Uterus (tissue), 4 donors: ENCODE results near the gene SLC8A2. TPM values are rescaled to one million over a fixed set of nuclear protein-coding genes. Genes with fewer than 3 reads are reported as not detected.

Experiments
- DNase-seq, 2 donors: peaks; one replicate each; pipeline ENCODE4 v3.0.0-alpha.2; 2019 to 2020
- H3K27ac ChIP-seq, 2 donors: fragments of 200-600 bp; sonication (generic); 1 replicate in 1 of 2; 2 replicates in 1 of 2; pipeline ENCODE4 v1.5.1; 2016 to 2018
- H3K27me3 ChIP-seq, 2 donors: fragments of 200-600 bp; sonication (generic); one replicate each; pipeline ENCODE4 v1.5.1; 2018 to 2019; ENCODE audit warnings: control low read depth in 1 of 2
- H3K36me3 ChIP-seq, 2 donors: fragments of 200-600 bp; sonication (generic); one replicate each; pipeline ENCODE4 v1.5.1; 2019; ENCODE audit warnings: control low read depth in 1 of 2
- H3K4me1 ChIP-seq, 2 donors: fragments of 200-600 bp; sonication (generic); one replicate each; pipeline ENCODE4 v1.5.1; 2018 to 2019; ENCODE audit warnings: control low read depth in 1 of 2
- H3K4me3 ChIP-seq, 2 donors: fragments of 200-600 bp; sonication (generic); 1 replicate in 1 of 2; 2 replicates in 1 of 2; pipeline ENCODE4 v1.5.1; 2018 to 2019; ENCODE audit warnings: mild to moderate bottlenecking in 1 of 2
- H3K9me3 ChIP-seq, 2 donors: fragments of 200-600 bp; sonication (generic); one replicate each; pipeline ENCODE4 v1.5.1; 2019; ENCODE audit warnings: control low read depth in 1 of 2
- CTCF ChIP-seq, 4 experiments: fragments of 200-600 bp in 2 of 4; fragments of 450-650 bp in 2 of 4; sonication (generic) in 2 of 4; IDR thresholded peaks; one replicate each; pipeline ENCODE4 v1.5.1; 2016 to 2019; ENCODE audit warnings: antibody characterized with exemption in 4 of 4, mild to moderate bottlenecking in 2 of 4, moderate library complexity in 1 of 4
- POLR2A ChIP-seq, 2 donors: fragments of 450-650 bp; IDR thresholded peaks; one replicate each; pipeline ENCODE4 v1.6.1; 2016; ENCODE audit warnings: antibody characterized with exemption in 2 of 2, mild to moderate bottlenecking in 1 of 2, moderate library complexity in 1 of 2
- intact Hi-C: fragments of 100-400 bp; cut with DNase I; formaldehyde crosslinking; loops from one replicate; pipeline ENCODE4 v1.15.1; 2023; ENCODE audit warnings: low total_unique reads
- total RNA-seq, 4 donors: library from RNA; depleted of rRNA in 3 of 4; stranded (reverse); fragments of >200 nt in 3 of 4; gene quantifications; one replicate each; pipeline versions ENCODE4 v1.1.0 to v1.2.4, GENCODE V29; 2014 to 2023
- donor health status: DM: yes; HTN: yes; CAD: no.

SLC8A2 gene
- total RNA-seq, 4 donors from 2014 or later: 3.4 to 17.8 (median 11.0) TPM

DNA sequence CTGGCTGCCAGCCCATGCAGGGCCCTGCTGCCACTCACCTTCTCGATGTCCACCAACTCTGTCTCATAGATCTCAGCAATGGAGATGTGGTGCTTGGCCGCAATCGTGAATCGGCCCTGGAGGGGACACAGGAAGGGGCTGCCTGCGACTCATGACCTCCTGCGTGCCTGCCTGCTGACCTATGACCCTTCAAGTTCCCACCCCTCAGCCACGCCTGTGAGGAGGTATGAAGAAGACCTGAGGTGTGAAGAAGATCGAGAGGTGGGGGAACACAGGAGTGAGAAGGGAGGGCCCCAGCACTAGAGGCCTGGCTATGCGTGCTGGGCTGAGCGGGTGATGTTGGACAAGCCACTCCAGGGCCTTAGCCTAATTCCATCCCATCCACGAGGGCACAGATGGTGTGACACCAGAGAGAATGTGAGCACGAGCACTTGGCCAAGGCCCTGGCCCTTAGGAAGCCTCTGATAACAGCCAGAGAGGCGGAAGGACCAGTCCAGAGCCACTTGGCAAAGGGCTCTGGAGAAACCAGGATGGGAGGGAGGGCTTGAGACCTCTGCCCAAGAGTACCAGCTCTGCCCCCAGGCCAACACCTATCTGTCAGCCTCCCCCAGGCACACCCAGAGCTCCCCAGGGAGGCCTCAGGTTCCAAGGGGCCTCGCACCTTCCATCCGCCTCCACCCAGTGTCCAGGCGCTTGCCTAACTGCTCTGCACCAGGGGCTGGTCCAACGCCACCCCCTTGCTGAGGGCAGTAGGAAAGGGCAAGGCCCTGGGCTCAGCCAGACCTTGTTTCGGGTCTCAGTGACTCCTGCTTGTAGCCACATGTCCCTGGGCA is 21.9 kb upstream of the SLC8A2 start:
- Histone ChIP-seq H3K27me3 (no peaks in the 10 kb centered on the region), H3K27ac (no peak overlapping the region), H3K36me3 (no peaks in the 10 kb centered on the region), H3K4me1 (peaks cover 0 to 9% of the 10 kb centered on the region in 2 donors), H3K9me3 (no peaks in the 10 kb centered on the region), H3K4me3 (no peak overlapping the region)
- DNase-seq: no peak
- TF ChIP-seq CTCF (IDR thresholded peaks at IDR 0.05) (no peak), POLR2A (IDR thresholded peaks at IDR 0.05) (no peak)
- intact Hi-C loops: no loop called here

DNA sequence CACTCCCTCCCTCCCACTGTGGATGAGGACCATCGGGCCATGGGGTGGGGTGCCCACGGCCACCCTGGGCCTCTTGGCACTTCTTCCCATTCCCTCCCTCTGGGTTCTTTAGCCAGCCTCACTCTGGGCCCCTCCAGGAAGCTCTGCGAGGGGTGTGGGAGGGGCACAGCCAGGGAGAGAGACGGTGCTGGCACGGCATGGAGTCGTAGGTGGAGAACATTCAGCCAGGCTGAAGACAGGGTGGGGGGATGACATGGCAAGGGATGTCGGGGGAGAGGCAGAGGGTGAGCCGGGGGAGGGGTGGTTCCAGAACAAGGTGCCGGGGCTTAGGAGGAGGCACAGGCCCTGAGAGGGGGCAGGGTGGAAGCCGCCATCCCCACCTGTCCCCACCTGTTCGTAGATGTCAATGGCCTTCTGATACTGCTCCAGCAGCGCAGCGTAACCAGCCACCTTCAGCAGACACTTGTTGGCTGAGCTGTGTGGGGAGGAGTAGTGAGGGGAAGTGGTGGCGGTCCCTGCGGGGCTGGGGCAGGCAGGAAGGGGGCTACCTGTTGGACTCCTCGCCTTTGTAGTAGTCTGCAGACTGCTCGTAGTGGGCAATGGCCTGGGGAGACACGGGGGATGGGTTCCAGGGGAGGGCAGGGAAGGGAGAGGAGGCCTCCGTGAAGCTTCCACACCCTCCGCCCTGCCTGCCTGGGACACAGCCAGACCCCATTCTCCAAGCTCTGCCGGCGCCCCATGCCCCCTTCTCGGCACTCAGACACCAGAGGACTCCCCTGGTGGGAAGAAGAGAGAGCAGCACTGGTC is 21.1 kb upstream of the SLC8A2 start:
- no peak overlapping the region for H3K27ac ChIP-seq
- H3K4me3 ChIP-seq: no peak overlapping the region
- no peaks in the 10 kb centered on the region for H3K27me3 ChIP-seq
- TF ChIP-seq POLR2A (IDR thresholded peaks at IDR 0.05): no peak
- TF ChIP-seq CTCF (IDR thresholded peaks at IDR 0.05): no peak
- H3K4me1 ChIP-seq: peaks cover 0 to 9% of the 10 kb centered on the region in 2 donors
- intact Hi-C loops: no loop called here
- no peaks in the 10 kb centered on the region for H3K9me3 ChIP-seq
- no peaks in the 10 kb centered on the region for H3K36me3 ChIP-seq
- DNase-seq: no peak

- H3K36me3 ChIP-seq: no peaks in the 10 kb centered on the region
Observed at GRCh38 chr19:47492137-47492533, 20.4 kb upstream of the SLC8A2 start.

GRCh38 chr19:47491358-47492136 is 19.9 kb upstream of the SLC8A2 start:
- Histone ChIP-seq H3K9me3 (no peaks in the 10 kb centered on the region), H3K36me3 (no peaks in the 10 kb centered on the region), H3K4me1 (peaks cover 0 to 6% of the 10 kb centered on the region in 2 donors), H3K27ac (no peak overlapping the region), H3K4me3 (no peak overlapping the region), H3K27me3 (no peaks in the 10 kb centered on the region)
- no peak for TF ChIP-seq CTCF (IDR thresholded peaks at IDR 0.05)
- no peak for TF ChIP-seq POLR2A (IDR thresholded peaks at IDR 0.05)
- no peak for DNase-seq
- intact Hi-C loops: no loop called here

More at GRCh38 chr19:47492137-47492533, 20.4 kb upstream of the SLC8A2 start:
- Histone ChIP-seq H3K9me3 (no peaks in the 10 kb centered on the region), H3K27ac (no peak overlapping the region), H3K4me1 (peaks cover 0 to 9% of the 10 kb centered on the region in 2 donors), H3K4me3 (no peak overlapping the region), H3K27me3 (no peaks in the 10 kb centered on the region)
- intact Hi-C loops: no loop called here
- TF ChIP-seq CTCF (IDR thresholded peaks at IDR 0.05) (no peak), POLR2A (IDR thresholded peaks at IDR 0.05) (no peak)
- DNase-seq: no peak
